Measurements from ENCODE around the gene NOXA1. TPM values are rescaled to one million over a fixed set of nuclear protein-coding genes. Genes with fewer than 3 reads are reported as not detected.

NOXA1 gene
- total RNA-seq, 1 donor from 2014 or later: 2.2 TPM

DNA sequence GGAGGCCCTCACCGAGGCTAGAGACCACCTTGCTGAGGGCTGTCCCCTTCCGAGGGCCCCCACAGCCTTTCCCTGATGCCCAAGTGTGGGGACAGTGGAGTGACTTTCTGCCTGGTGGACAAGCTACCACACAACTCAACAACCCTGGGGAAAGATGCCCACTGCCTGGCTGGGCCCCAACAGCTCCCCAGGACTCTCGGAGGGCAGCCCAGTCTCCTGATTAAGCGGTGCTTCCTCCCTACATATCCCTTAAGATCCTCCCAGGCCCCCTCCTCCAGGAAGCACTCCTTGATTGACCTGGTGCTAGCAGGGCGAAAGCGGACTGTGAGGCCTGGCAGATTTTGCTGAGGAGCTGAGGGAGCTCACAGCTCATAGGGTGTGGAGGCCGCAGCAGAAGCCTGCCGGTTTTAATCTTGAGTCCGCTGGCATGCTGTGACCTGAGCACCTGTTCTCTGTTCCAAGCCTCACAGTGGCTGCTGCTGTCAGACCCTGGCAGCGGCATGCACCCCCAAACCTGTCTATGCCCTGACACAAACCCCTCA, 33.7 kb downstream of the NOXA1 start:
- DNase-seq (ENCODE audit: missing footprints): peak; percentile 40
- no peak for ATAC-seq
- intact Hi-C loops (cut with DNase I): no loop called here

DNA sequence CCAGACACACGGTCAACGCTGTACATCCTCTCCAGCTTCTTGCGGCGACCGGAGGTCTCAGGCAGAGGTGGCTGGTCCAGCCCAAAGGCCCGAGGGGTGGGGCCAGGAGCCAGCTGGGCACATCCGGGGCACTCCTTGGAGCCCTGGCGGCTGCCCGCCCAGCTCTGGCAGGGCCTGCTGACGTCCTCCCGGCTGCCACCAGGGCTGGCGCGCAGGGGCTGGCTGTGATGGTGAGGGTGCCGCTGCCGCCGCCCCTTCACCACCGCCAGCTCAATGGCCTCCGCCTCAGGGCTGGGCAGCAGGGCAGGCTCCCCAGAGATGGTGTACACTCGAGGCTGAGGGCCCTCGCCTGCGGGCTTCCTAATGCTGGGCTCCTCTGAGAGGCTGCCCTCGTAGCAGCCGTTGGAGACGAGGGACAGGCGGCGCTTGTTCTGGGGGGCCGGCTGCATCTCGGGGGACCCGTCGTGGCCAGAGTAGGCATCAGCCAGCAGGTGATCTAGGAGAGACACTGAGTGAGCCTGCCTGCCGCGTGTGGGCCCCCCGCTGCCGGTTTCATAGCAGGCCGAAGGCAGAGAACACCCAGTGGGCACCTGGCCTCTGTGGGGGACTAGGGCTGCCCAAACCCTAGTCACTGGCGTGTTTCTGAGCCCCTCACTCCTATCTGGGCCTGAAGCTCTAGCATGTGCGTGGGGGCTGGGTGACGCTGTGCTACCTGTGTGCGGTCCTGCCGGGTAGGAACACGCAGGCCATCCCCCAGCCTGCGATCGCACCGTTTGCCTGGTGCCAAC, 34.4 kb downstream of the NOXA1 start:
- peak; percentile 68 for DNase-seq (ENCODE audit: missing footprints)
- ATAC-seq: no peak
- intact Hi-C loops (cut with DNase I): no loop called here

DNA sequence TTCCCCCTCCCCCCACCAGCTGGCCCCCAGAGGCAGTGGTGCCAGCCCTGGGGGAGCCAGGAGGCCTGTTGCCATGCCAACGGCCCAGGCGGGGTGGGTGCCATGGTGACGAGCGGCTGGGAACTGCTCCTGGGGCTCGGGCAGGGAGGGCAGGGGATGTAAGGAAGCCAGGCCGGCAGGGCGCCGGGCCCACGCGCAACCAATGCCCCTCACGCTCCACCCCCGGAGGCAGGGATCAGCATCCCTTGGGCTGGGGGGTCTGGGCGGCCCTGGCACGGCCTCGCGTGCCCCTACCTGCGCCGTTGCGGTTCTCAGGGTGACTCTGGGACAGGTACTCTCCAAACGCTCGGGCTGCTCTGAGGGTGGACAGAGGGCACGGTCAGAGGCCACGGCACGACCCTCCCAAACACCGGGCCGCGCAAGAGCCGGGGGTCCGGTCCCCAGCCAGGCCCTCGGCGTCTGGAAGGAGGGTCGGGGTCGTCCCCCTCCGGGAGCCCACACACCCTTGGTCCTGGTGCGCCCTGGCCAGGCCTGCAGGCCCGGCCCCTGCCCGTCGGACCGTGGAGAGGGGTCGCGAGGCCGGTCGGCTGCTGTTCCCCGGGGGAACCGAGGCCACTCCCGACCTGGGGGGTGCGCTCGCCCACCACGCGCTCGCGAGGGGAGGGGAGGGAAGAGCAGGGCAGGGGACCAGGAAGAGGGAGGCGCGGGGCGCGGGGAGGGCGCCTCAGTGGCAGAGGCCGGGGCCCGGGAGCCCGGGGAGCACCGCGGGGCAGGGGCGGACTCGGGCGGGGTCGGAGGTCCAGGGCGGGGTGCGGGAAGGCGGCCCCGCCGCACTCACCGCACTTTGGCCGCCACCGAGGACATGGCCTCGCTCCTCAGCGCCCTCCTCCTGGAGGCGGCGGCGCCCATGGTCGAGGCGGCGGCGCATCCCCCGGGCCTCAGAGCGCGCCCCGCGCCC, 35.3 kb downstream of the NOXA1 start:
- DNase-seq (ENCODE audit: missing footprints) (peak; percentile 68), ATAC-seq (no peak)
- intact Hi-C loops (cut with DNase I): no loop called here

DNA sequence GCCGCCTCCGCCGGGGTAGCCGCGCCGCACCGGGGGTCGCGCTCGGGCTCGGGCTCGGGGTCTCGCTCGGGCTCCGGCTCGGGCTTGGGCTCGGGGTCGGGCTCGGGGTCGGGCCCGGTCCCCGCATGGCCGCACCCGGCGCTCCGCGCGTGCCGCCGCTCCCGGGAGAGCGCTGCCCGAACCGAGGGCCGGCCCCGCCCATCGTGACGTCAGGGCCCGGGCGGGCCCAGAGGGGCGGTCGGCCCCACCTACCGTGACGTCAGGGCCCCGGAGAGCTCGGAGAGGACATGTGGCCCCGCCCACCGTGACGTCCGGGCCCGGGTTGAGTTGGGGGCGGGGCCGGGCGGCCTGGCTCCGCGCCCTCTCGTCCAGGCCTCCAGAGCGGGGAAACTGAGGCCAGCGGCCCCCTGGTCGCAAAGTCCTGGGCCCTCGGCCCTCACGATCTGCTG, 36.0 kb downstream of the NOXA1 start, which contains the start of gene NSMF:
TSS of gene NSMF (minus strand) at position 183 of the 449 bp plus-strand sequence. CDS start 232 bp downstream, outside the sequence.
- ATAC-seq (peak; percentile 92), DNase-seq (ENCODE audit: missing footprints) (peak; percentile 97)
- intact Hi-C loops (cut with DNase I): no loop called here

DNA sequence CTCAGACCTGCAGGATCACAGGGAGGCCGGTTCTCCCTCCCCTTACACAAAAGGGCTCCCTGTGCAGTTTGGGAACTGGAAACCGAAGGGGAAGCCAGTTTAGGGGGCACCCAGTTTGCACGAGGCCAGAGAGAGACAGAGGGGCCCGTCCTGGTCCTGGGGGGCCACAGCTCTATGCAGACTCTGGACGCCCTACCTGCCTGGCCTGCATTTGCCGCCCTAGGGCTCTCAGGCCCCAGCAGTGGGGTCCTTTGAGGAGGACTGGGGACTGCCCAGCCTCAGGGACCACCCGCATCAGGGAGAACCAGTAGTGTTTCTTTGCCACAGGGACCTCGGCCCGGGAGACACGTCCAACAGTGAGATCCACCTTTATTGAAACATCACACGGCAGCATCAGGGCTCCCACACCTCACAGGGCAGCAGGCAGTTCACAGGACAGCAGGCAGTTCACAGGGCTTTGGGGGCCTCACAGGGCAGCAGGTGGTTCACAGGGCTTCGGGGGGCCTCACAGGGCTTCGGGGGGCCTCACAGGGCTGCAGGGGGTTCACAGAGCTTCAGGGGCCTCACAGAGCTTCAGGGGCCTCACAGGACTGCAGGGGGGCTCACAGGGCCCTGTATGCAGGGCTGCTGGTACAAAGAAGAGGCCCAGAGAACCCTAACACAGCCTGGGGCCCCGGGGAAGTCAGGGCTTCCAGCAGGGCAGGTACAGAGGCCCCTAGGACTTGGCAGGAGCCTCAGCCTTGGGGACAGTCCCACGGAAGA, 36.6 kb downstream of the NOXA1 start:
- ATAC-seq (no peak), DNase-seq (ENCODE audit: missing footprints) (peak; percentile 52)
- intact Hi-C loops (cut with DNase I): no loop called here

DNA sequence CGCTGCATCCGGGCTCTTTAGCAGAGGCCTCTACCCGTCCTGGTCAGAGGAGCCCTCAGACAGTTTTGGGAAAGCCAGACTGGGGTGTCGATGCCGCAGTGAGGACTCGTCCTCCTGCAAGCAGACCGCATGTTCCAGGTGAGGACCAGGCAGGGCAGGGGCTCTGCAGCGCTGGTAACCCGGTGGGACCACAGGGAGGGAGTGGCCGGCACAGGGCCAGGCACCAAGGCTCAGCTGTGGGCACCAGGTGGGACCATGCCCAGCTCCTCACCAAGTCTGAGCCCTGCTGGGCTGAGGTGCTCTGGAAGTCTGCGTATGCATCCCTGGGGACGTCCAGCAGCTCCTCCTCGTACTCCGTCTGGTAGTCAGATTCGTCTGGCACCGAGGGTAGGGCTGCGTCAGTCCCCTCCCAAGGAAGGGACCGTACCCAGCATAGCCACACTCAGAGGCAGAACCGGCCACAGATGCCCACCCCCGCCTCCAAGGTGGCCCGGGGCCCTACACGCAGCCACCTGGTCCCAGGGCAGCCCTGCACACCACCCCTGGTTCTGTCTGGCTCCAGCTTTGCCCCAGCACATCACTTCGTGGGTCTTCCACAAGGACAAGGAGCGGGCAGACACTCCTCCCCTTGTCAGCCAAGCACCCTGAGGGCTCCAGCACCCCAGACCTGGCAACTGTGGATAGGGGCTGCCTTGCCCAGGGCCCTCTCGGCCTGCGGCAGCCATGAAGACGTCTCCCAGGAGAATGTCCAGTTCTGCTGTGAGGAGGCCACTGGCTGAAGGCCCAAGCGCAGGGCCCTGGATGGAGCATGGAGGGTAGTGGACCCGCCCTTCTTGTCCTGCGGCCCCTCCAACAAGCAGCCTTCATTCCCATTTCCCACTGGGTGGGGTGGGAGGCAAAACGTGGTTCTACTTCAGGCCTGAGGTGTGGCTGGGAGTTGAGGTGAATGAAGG, 37.4 kb downstream of the NOXA1 start:
- DNase-seq (ENCODE audit: missing footprints): peak; percentile 59
- ATAC-seq: no peak
- intact Hi-C loops (cut with DNase I): no loop called here

DNA sequence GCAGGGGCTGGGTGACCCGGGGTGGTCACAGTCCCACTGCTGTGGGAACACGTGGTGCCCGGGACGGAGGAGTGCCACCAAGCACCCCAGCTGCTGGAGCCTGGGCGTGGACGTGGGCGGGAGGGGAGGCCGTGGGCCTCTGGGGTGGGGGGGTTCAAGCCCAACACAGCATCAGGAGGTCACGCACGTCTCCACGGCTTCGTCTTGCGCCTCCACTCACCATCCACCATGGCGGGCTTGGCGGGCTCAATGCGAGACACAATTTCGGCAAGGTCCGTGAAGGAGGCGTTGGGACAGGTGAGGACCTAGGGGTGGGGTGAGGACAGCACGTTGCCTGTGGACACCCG, 38.1 kb downstream of the NOXA1 start:
- DNase-seq (ENCODE audit: missing footprints) (peak; percentile 28), ATAC-seq (no peak)
- intact Hi-C loops (cut with DNase I): no loop called here

DNA sequence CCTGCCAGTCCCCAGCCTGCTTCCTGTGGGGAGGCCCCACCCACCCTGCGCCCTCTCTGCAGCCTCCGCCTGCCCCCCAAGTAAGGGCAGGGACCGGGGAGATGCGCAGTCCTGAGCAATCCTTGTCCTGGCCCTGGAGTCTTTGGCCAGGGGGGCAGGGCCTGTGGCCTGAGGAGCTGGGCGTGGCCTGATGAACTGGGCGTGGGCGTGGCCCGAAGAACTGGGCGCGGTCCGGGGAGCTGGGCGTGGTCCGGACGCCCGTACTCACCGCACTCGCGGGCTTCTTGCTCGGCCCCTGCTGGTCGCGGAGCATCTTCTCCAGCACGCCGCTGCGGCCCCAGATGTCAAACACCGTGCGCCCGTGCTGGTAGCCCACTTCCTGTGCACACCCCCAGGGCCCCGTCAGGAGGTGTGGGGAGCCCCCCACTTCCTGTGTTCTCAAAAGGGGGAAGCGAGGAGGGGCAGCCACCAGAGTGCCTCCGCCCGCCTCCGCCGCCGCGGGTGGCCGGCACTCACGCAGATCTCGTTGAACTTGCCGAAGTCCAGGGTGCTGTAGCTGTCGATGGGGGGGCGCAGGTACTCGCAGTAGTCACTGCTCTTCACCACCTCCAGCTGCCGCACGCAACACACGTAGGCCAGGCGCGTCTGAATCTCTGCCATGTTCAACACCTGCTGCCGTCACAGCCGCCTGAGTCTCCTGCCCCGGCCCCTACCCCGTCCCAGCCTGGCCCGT, 38.6 kb downstream of the NOXA1 start:
- ATAC-seq: no peak
- DNase-seq (ENCODE audit: missing footprints): peak; percentile 83
- intact Hi-C loops (cut with DNase I): no loop called here

DNA sequence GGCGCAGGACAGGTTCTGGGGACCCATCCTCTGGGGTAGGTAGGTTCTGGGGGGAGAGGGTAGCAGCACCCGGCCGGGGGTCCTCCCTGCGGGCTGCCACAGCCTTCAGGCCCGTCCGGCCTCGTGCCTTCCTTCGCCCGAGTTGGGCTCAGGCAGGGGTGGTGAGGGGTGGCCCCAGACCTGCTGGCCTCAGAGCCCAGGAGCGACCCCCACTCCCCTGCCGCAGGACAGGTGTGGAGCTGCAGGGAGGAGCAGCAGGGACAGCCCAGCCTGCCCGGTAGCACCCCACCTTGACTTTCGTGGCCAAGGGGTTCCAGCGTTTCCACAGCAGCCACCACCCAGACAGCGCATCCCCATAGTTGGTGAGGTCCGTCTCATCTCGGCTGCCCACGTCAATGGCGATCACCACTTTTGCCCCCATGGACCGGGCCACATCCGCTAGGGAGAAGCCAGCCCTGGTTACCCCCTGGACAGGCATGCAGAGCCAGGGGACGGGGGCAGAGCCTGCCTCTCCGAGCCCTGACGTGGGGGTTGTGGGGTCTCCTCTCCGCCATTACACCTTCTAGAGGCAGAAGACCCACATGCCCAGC, 39.3 kb downstream of the NOXA1 start:
- ATAC-seq (no peak), DNase-seq (ENCODE audit: missing footprints) (no peak)

DNA sequence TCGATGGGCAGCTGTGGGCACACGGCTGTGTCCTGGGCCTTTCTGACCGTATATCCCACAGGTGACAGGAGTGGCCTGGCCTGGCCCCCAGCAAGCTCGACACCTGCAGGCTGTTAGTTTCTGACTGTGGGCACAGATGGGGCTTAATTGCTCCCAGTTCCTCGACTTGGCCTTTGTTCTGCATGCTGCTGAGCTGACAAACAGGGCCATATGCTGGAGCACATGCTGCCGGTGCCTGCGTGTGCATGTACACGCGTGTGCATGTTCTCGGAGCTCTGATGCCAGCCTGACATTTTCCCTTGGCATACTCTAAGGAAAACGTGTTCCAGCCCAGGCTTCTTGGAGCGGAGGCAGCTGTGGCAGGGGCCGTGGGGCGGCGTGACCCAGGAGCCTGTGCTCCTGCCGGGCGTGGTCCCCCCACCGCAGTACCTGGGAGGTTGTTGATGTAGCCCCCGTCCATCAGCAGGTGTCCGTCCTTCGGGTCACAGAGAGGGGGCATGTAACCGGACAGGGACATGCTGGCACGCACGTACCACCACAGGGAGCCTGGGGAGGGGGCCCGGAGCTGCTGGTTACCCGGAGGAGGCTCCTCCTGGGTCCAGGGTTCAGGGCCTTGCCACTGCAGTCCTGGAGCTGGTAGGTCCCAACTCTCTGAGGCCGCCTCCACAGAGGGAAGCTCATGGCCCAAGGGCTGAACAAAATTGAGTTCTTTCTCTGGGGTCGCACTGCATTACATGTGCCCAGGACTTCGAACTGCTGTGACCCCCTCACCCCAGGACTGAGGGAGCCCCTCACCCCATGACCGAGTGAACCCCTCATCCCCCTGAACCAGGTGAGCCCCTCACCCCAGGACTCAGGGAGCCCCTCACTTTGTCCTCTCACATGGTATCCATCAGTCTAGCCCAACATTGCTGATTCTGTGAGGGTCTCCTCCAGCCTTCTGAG, 40.1 kb downstream of the NOXA1 start:
- ATAC-seq (no peak), DNase-seq (ENCODE audit: missing footprints) (no peak)
- intact Hi-C loops (cut with DNase I): no loop called here

More for the DNA sequence above, 39.3 kb downstream of the NOXA1 start:
- intact Hi-C loops (cut with DNase I): no loop called here

DNA sequence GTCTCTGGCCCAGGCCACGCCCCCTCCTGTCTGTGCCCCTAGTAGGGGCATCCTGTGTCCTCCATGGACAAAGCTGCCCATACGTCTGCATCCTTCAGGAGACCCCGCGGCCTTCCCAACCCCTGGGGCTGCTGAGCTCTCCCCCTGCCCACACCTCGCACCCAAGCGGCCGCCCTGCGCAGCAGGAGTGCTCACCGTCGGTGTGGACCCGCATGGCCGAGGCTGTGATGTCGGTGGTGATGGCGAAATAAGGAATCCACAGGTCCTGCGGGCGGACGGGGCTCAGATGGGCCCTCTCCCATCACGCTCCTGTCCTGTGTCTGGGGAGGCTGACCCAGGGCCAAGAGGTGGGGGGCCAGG, 40.7 kb downstream of the NOXA1 start:
- ATAC-seq (no peak), DNase-seq (ENCODE audit: missing footprints) (no peak)
- intact Hi-C loops (cut with DNase I): no loop called here

DNA sequence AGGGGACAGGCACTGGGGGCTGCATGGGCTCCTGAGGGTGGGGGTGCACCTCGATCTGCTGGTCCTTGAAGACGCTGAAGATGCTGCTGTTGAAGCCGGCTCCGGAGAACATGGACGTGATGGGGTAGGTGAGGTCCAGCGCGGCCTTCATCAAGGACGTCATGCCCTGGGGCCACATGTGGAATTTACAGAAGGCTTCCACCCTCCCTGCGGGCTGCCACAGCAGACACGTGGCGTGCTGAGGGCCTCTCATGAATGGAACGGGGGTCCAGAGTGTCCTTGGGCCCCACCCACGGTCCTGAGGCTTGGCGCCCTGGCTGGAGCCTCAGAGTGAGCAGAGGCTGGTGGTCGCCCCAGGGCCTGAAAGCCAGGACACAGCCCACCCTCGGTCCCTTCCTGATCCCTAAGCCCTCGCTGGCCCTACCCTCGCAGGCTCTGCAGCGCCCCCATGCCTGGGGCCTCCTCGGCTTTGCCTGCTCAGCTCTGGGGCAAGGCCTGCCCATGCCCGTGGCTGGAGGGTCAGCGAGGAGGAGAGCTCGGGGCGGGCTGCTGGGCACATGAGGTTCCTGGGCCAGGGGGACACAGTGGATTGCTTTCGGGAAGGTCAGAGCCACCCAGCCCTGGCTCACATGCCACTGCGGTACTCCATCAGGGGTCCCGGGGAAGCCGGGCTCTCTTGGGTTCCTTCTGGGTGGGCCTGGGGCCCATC, 41.3 kb downstream of the NOXA1 start:
- ATAC-seq: no peak
- intact Hi-C loops (cut with DNase I): no loop called here
- no peak for DNase-seq (ENCODE audit: missing footprints)

DNA sequence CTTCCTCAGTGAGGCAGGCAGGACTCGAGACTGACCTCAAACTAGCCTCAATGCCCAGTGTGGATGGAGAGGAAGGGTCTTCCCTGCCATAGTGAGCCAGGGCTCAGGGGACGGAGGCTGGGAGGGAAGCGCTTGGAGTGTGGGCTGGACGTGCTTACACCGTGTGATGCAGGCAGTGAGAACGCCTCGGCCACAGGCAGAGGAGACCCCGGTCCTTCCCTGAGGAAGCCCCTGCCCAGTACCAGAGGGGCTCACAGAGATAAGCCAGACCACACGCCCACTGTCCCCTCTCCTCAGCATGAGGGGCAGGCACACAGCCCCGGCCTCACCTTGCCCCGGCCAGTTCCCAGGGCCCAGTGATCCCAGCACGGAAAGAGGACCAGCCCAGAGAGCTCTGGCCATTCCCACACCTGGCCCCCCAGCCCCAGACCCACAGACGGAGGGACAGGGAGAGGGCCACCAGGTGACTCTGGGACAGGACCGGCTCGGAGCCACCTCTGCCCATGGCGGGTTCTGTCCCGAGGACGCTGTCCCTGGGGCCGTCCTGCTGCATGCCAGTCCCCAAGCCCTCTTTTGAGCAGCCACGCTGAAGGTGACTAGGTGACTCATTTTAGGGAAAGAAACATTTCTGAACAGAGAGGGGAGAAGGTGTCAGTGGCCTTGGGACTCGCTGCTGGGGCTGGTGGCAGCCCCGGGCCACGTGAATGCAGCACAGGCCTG, 42.0 kb downstream of the NOXA1 start:
- intact Hi-C loops (cut with DNase I): no loop called here
- ATAC-seq (no peak), DNase-seq (ENCODE audit: missing footprints) (no peak)

DNA sequence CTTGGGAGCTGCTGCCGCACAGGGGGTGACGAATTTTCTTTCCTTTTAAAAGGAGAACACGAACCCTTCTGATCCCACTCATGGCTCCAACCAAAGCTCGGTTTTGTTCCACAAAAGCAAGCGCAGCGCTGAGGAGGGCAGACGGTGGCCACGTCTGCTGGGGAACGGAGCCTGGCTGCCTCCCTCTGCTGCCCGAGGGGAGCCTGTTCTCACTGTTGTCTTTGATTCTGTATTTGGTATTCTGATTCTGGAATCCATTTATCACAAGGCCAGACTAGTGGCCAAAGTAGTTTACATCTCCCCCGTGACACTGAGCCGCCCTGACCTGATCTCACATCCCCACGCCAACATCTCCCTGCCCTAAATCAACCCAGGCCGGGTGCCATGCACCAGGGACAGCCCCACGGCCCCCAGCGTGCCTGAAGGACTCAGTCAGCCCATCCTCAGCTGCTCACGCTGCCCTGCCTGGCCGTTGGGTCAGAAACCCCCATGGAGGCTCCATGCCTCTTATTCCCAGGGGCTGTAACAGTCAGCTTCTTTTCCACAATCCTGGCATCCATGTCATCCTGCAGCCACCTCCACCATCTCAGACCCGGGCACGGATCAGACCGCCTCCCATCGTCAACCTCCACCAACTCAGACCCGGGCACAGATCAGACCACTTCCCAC, 42.7 kb downstream of the NOXA1 start:
- intact Hi-C loops (cut with DNase I): no loop called here
- DNase-seq (ENCODE audit: missing footprints): no peak
- ATAC-seq: no peak
